Measurements from ENCODE around the gene NMT1. TPM values are rescaled to one million over a fixed set of nuclear protein-coding genes. Genes with fewer than 3 reads are reported as not detected.

Gene NMT1
- total and polyA plus RNA-seq, 2 of the 13 experiments (the other 11 are each of a cell fraction or from before 2014, with no cell fraction given), result 75.7 to 142 TPM

- TF ChIP-seq MLXIP (CRISPR knock-in tag; IDR thresholded peaks at IDR 0.05; ENCODE audit: borderline replicate concordance) (no peak), ZBTB2 (CRISPR knock-in tag; IDR thresholded peaks at IDR 0.05; ENCODE audit: low read depth) (0 out of 2 replicates have a peak, but pooled peaks have one; percentile 70), HOXA5 (CRISPR knock-in tag; IDR thresholded peaks at IDR 0.05) (no peak; the same call in 1 of the 2 replicates), IRF9 (CRISPR knock-in tag; IDR thresholded peaks at IDR 0.05; ENCODE audit: borderline replicate concordance) (0 out of 2 replicates have a peak, but pooled peaks have one; percentile 38), ZNF138 (CRISPR knock-in tag; IDR thresholded peaks at IDR 0.05; ENCODE audit: low read depth) (0 out of 2 replicates have a peak, but pooled peaks have one; percentile 69), ZNF333 (CRISPR knock-in tag; IDR thresholded peaks at IDR 0.05; ENCODE audit: borderline replicate concordance) (no peak), ZNF577 (CRISPR knock-in tag; IDR thresholded peaks at IDR 0.05; ENCODE audit: borderline replicate concordance, low read depth) (no peak), NR1H2 (CRISPR knock-in tag; IDR thresholded peaks at IDR 0.05; ENCODE audit: borderline replicate concordance, low read depth) (no peak; the same call in 1 of the 2 replicates), CHCHD3 (CRISPR knock-in tag; IDR thresholded peaks at IDR 0.05) (0 out of 2 replicates have a peak, but pooled peaks have one; percentile 57), GMEB1 (CRISPR knock-in tag; IDR thresholded peaks at IDR 0.05; ENCODE audit: borderline replicate concordance) (no peak; the same call in 1 of the 2 replicates), ZNF142 (CRISPR knock-in tag; IDR thresholded peaks at IDR 0.05) (peak; percentile 52; the same call in 1 of the 2 replicates), ZNF703 (CRISPR knock-in tag; IDR thresholded peaks at IDR 0.05; ENCODE audit: borderline replicate concordance) (no peak), MAF1 (CRISPR knock-in tag; IDR thresholded peaks at IDR 0.05; ENCODE audit: borderline replicate concordance) (peak; percentile 80)
Observed at GRCh38 chr17:45132572-45133463, 71.7 kb downstream of the NMT1 start (continued).

Data from HepG2 (cell line).